Measurements from ENCODE around the gene SLC30A5. TPM values are rescaled to one million over a fixed set of nuclear protein-coding genes. Genes with fewer than 3 reads are reported as not detected.

SLC30A5 gene
- total RNA-seq = 78.9 and 95.8 TPM in 2 replicates

DNA sequence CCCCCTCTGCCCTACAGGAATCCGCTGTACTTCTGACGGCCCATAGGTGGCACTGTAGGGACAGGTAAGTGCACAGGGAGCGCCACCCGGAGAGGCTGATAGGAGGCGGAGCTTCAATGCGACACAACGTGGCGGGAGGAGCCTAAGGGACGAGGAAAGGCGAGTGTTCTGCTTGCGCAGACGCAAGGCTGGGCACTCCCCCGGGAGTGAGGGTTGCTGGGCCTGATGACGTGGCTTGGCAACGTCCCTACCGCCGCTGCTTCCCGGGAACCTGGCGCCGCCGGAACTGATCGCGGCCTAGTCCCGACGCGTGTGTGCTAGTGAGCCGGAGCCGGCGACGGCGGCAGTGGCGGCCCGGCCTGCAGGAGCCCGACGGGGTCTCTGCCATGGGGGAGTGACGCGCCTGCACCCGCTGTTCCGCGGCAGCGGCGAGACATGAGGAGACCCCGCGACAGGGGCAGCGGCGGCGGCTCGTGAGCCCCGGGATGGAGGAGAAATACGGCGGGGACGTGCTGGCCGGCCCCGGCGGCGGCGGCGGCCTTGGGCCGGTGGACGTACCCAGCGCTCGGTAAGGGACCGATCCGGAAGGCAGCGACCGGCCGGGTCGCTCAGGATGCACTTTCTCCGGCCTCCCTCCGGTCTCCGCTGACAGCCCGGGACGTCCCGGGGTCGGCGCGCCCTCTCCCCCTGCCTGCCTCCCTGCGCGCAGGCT is at the start of gene SLC30A5:
Gene SLC30A5 (plus strand): TSS at position 244 of the 712 bp plus-strand sequence. CDS start 242 bp downstream, at position 486.

GRCh38 chr5:69166686-69167492 is 73.1 kb downstream of the SLC30A5 start, which contains the start of gene CCNB1:
Gene CCNB1 (plus strand): TSS chr5:69167150. CDS start chr5:69167263, 113 bp downstream.

Other genes with a start within 250 kb of the SLC30A5 start
- gene CCNB1, start 73.1 kb downstream of the SLC30A5 start, total RNA-seq = 22.8 and 25.7 TPM in 2 replicates
- gene CENPH, start 95.6 kb downstream of the SLC30A5 start, total RNA-seq = 3.8 and 7.3 TPM in 2 replicates
- gene CDK7, start 140.9 kb downstream of the SLC30A5 start, total RNA-seq = 57.4 and 63.0 TPM in 2 replicates
- gene CCDC125, start 238.8 kb downstream of the SLC30A5 start, total RNA-seq = 1.7 and 3.2 TPM in 2 replicates